GM19025 (cell line): ENCODE data around the gene ACD.

Experiments
- ATAC-seq: cut with Tn5 transposase; IDR thresholded peaks from one replicate; pipeline ENCODE4 v1.9.1; 2021; ENCODE audit warnings: mild to moderate bottlenecking, low read depth, moderate library complexity; ENCODE audit not compliant: unreplicated experiment

ACD gene

DNA sequence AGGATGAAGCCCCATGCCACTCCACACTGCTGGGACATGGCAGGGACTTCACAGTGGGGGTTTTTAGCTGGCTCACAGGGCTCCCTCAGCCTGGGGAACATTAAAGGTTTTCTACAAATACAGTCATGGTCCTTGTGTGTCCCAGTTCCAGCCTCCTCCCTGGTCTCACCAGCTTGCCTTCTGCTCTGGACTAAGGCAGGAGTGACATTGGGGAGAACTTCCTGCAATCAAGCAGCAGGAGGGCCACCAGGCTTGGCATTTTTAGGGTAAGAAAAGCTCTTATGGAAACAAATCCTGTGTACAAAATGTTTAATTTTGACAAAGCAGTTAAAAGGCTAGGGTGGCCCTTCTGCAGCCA, 2.6 kb upstream of the ACD start:
- ATAC-seq, result no peak

DNA sequence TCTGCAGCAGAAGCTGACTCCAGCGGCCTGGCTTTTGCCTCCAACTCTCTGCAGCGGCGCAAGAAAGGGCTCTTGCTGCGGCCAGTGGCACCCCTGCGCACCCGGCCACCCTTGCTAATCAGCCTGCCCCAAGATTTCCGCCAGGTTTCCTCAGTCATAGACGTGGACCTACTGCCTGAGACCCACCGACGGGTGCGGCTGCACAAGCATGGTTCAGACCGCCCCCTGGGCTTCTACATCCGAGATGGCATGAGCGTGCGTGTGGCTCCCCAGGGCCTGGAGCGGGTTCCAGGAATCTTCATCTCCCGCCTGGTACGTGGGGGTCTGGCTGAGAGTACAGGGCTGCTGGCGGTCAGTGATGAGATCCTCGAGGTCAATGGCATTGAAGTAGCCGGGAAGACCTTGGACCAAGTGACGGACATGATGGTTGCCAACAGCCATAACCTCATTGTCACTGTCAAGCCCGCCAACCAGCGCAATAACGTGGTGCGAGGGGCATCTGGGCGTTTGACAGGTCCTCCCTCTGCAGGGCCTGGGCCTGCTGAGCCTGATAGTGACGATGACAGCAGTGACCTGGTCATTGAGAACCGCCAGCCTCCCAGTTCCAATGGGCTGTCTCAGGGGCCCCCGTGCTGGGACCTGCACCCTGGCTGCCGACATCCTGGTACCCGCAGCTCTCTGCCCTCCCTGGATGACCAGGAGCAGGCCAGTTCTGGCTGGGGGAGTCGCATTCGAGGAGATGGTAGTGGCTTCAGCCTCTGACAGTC, 2.0 kb upstream of the ACD start:
- no peak for ATAC-seq

- no peak for ATAC-seq
These were observed 1.2 kb upstream of the ACD start for GRCh38 chr16:67661101-67661761.

DNA sequence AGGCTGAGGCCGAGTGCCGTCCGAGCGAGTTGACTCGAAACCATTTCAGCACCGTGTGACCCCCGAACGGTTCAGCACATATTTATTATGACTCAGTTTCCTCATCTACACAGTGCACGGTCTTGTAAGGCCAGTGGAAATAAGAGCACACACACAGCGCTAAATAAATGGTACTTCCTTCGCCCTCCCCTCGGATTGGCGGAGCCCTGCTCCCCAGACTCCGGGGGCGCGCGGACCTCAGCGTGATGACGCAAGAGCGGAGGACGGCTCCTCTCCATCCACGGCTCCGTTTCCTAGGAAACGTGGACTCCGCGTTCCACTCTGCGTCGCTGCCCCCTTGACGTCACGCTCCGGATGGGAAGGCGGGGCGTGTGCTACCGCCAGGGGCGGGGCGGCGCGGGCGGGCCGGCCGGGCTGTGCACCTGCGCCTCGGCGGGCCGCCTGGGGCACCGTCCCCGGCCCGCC, 536 bp upstream of the ACD start, which contains the start of gene PARD6A:
Gene PARD6A, plus strand, starts transcription at position 397 of the 465 bp plus-strand sequence. CDS start 79 bp downstream, outside the sequence.
- ATAC-seq, result peak; percentile 82

DNA sequence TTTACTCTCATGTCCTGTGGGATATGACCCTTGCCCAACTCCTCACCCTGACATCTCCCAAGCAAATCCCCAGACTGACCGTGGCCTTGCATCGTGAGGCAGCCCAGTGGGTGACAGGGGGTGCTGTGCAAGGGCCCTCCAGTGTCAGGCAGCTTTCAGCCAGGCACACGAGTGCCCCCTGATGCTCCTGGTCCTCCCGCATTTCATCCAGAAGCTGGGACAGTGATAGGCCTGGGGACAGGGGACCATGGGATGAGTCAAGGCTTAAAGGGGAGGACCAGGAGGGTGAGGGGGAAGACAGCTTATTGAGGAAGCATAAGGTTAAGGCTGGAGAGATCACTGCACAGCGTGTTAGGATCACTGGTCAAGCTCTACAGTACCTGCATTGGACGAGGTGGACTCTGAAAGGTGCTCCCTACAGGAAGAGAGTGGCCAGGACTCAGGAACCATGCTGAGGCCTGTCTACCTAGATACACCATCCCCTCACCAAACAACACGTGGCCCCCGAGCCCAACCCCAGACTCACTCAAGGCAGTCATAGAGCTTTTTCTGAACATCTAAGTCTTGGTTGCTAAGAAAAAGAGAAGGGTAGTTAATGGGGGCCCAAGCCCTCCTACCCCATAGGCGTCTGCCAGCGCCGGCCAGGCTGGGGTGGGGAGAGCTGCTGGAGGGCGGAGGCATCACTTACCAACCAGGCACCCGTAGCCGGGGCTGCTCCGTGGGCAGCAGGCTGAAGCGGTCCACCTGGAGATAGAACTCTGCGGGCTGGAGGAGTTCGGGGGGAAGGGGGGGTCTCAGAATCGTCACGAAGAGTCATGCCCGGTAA, 998 bp downstream of the ACD start:
- no peak for ATAC-seq

GRCh38 chr16:67657751-67658518, 2.1 kb downstream of the ACD start:
- ATAC-seq, result no peak

DNA sequence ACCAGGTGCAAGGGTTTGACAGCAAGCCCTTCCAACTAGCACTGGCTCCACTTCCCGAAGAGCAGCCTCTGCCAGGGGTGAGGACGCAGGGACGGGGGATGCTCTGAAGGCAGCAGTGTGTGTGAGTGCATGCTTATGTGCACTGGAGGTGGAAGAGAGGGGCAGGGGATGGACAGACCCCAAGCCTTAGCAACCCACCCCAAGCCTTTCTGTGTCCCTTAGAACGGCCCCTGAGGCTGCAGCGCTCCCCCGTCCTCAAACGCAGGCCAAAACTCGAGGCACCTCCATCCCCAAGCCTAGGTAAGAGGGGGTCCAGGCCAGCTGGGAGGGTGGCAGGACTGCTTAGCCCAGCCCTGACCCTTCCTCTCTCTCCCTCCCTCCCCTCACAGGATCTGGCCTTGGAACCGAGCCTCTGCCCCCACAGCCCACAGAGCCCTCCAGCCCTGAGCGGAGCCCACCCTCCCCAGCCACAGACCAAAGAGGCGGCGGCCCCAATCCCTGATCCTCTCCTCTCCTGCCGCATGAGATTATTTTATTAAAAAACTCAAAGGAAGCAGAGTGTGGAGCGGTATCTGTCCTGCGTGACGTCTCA, 2.9 kb downstream of the ACD start:
- ATAC-seq, result no peak

- no peak for ATAC-seq
These were observed 3.6 kb downstream of the ACD start for GRCh38 chr16:67656344-67657016.

- no peak for ATAC-seq
These were observed 4.7 kb downstream of the ACD start for GRCh38 chr16:67655363-67655762.

GRCh38 chr16:67654403-67654911, 5.6 kb downstream of the ACD start:
- no peak for ATAC-seq

DNA sequence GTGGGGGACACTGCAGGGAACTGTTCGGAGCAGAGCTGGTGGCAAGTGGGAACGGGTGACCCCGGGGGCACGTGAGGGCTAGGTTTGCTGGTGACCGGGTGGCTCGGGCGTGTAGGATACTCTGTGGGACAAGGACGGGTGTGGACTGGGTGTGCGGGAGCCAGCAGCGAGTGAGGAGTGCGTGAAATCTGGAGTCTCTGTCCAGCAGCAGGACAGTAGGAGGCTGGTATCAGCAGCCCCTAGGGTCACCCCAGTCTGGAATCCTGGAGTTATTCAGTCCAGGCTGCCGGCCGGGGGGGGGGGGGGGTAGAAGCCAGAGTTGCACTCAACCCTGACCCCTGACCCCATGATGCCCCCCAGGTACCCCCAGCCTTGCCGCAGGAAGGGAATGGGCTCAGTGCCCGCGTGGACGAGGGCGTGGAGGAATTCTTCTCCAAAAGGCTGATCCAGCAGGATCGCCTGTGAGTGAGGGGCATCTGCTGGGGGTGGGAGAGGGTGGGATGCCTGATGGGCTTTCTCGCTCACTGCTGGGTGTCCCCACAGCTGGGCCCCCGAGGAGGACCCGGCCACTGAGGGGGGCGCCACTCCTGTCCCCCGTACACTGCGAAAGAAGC, 6.2 kb downstream of the ACD start:
- no peak for ATAC-seq

- ATAC-seq, result no peak
These were observed 6.8 kb downstream of the ACD start for GRCh38 chr16:67653128-67653788.

DNA sequence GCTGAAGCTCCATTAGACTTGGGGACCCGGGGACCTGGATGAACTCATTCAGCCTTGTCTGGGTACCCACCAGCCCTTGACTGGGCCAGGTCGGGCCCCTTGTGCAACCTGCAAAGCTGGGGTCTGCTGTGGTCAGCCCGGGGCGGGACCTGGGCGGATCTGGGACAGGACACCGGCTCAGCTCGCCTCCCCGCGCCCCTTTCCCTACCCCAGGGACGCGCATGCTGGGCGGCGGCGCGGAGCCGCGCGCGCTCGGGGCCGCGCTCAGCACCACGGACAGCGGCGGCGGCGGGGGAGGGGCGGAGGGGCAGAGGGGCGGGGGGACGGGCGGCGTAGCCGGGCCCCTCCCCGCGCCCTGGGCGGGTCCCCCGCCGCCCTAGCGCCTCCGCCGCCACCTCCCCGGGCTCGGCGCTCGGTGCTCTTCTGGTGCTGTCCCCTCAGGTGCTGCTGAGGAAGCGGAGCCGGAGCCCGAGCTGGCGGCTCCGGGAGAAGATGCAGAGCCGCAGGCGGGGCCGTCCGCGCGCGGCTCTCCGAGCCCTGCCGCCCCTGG, 7.4 kb downstream of the ACD start:
- ATAC-seq, result no peak

DNA sequence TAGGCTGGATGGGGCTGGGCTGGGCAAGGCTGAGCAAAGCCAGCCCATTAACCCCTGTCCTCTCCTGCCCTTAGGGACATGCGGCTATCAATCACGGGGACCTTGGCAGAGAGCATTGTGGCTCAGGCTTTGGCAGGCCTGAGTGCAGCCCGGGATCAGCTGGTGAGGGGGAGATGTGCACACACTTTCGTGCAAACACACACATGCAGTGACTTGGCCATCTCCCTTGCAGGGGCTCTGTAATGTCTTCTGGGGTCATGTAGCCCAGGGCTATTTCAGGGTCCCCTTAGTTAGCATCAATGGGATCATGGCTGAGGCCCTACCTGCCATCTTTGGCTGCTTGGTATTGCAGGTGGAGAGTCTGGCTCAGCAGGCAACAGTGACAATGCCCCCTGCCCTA, 8.2 kb downstream of the ACD start:
- ATAC-seq, result no peak

DNA sequence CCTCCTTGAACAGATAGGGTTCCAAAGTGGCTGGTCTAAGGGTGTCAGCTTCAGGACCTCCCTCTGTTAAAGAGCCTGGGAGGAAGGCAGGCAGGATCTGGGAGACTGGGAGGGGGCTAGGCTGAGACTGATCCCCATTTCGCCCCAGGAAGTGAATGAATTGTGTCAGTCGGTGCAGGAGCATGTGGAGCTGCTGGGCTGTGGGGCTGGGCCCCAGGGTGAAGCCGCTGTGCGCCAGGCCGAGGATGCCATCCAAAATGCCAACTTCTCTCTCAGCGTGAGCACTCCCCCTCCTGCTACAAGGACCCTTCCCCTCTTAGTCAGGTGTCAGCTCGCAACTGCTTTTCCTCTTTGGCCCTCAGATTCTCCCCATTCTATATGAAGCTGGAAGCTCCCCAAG, 9.0 kb downstream of the ACD start:
- no peak for ATAC-seq

GRCh38 chr16:67650023-67650422, 10.0 kb downstream of the ACD start:
- no peak for ATAC-seq

- ATAC-seq, result no peak
These were observed 10.5 kb downstream of the ACD start for GRCh38 chr16:67649494-67649931.
